Fibroblast of skin of back (primary cell): ENCODE data around the gene LRCH3.

Experiments
- DNase-seq: peaks from one replicate; pipeline ENCODE4 v3.0.0-alpha.2; 2013

Gene LRCH3

GRCh38 chr3:197793247-197793646 is 2.2 kb downstream of the LRCH3 start:
- DNase-seq, result no peak

- DNase-seq, result no peak
Observed at GRCh38 chr3:197794115-197794514, 3.1 kb downstream of the LRCH3 start.

- no peak for DNase-seq
Observed at GRCh38 chr3:197795200-197795599, 4.1 kb downstream of the LRCH3 start.

GRCh38 chr3:197796087-197796486 is 5.0 kb downstream of the LRCH3 start:
- DNase-seq, result no peak

GRCh38 chr3:197798863-197799262 is 7.8 kb downstream of the LRCH3 start:
- DNase-seq, result no peak

- peak; percentile 54 for DNase-seq
Observed at GRCh38 chr3:197800379-197800778, 9.3 kb downstream of the LRCH3 start.

- peak; percentile 35 for DNase-seq
Observed at GRCh38 chr3:197801891-197802778, 11.1 kb downstream of the LRCH3 start.

GRCh38 chr3:197802779-197803459 is 11.9 kb downstream of the LRCH3 start:
- no peak for DNase-seq

GRCh38 chr3:197804511-197804910 is 13.5 kb downstream of the LRCH3 start:
- no peak for DNase-seq

GRCh38 chr3:197807969-197808587 is 17.0 kb downstream of the LRCH3 start:
- DNase-seq, result peak; percentile 59

- peak; percentile 86 for DNase-seq
Observed at GRCh38 chr3:197809356-197810020, 18.4 kb downstream of the LRCH3 start.

GRCh38 chr3:197810901-197811300 is 19.8 kb downstream of the LRCH3 start:
- DNase-seq, result no peak

GRCh38 chr3:197811343-197811742 is 20.3 kb downstream of the LRCH3 start:
- peak; percentile 79 for DNase-seq

GRCh38 chr3:197814372-197814771 is 23.3 kb downstream of the LRCH3 start:
- DNase-seq, result no peak

- DNase-seq, result no peak
Observed at GRCh38 chr3:197820550-197821335, 29.7 kb downstream of the LRCH3 start.

- no peak for DNase-seq
Observed at GRCh38 chr3:197829397-197830045, 38.5 kb downstream of the LRCH3 start.

- no peak for DNase-seq
Observed at GRCh38 chr3:197830308-197830966, 39.4 kb downstream of the LRCH3 start.

GRCh38 chr3:197830967-197831313 is 39.9 kb downstream of the LRCH3 start:
- DNase-seq, result no peak

GRCh38 chr3:197833930-197834715 is 43.1 kb downstream of the LRCH3 start:
- no peak for DNase-seq

- DNase-seq, result no peak
Observed at GRCh38 chr3:197835509-197835908, 44.5 kb downstream of the LRCH3 start.
